AG04449 (cell line): ENCODE measurements around the gene ILK.

ENCODE experiments used
- CTCF ChIA-PET: fragments of 350-600 bp; formaldehyde crosslinking; extraction: SDS; loops from one replicate; lab custom pipeline; 2021; ENCODE audit warnings: antibody characterized with exemption; lab: Yijun Ruan, JAX
- POLR2A ChIA-PET: fragments of 400-600, 350-600 bp; formaldehyde crosslinking; extraction: SDS; loops from one replicate; lab custom pipeline; 2020; ENCODE audit warnings: antibody characterized with exemption, inconsistent platforms; lab: Yijun Ruan, JAX
- DNase-seq: peaks from one replicate; pipeline ENCODE4 v3.0.0-alpha.2; 2010; ENCODE audit warnings: low read depth, low spot score
- H3K4me3 ChIP-seq: 2 replicates; pipeline ENCODE4 v1.5.1; 2011; ENCODE audit warnings: low read depth, mild to moderate bottlenecking, control low read depth, low read length
- TF ChIP-seq, protein P1 (sequence below): IDR thresholded peaks from one replicate; pipeline ENCODE4 v1.5.1; 2011; ENCODE audit warnings: mild to moderate bottlenecking, moderate library complexity, low read length, control low read depth, inconsistent platforms; ENCODE audit not compliant: insufficient read depth; ENCODE audit errors: missing control alignments

The ILK gene

DNA sequence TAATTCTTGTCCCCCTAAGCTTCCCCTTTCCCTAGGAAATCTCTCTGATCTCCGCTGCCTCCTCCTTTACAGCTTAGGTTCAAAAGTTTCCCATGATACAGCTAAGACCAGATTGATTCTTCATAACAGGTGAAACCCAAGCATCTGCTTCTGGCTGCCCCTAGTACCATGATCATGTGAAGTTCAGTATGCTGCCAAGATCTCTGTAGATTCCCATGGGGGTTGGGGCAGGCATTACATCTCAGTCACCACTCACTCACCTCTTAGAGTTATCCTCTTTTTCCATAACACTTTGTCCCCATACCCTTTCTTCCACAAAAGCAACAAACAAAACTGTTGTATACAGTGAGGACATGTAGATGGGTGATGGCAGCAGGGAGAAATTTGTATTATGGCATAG is 44.2 kb upstream of the ILK start:
- DNase-seq: no peak
- no peak overlapping the region for H3K4me3 ChIP-seq
- POLR2A ChIA-PET: no interaction called here
- TF ChIP-seq, protein P1, sequence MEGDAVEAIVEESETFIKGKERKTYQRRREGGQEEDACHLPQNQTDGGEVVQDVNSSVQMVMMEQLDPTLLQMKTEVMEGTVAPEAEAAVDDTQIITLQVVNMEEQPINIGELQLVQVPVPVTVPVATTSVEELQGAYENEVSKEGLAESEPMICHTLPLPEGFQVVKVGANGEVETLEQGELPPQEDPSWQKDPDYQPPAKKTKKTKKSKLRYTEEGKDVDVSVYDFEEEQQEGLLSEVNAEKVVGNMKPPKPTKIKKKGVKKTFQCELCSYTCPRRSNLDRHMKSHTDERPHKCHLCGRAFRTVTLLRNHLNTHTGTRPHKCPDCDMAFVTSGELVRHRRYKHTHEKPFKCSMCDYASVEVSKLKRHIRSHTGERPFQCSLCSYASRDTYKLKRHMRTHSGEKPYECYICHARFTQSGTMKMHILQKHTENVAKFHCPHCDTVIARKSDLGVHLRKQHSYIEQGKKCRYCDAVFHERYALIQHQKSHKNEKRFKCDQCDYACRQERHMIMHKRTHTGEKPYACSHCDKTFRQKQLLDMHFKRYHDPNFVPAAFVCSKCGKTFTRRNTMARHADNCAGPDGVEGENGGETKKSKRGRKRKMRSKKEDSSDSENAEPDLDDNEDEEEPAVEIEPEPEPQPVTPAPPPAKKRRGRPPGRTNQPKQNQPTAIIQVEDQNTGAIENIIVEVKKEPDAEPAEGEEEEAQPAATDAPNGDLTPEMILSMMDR: no peak
- CTCF ChIA-PET: interaction anchor here (1.0 to 1.4 kb wide), 2 partner anchors 15 to 27 kb away, joined by 3 to 7 read pairs; no protein-coding TSS in a partner anchor

DNA sequence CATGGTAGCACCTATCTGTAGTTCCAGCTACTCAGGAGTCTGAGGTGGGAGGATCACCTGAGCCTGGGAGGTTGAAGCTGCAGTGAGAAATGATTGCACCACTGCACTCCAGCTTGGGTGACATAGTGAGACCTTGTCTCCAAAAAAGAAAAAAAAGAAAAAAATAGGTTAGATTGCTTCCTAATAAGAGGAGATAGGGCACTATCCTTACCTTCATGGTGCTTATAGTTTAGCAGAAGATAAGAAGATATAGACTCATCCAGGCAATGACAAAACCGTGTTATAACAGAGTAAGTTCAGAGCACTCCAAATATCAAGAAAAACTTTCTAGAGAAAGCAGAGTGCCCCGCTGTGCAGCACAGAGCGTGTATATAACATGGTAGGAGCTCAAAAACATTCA is 42.3 kb upstream of the ILK start:
- POLR2A ChIA-PET: interaction anchor here (0.6 kb wide), 1 partner anchor 28 kb away, joined by 3 read pairs; no protein-coding TSS in a partner anchor
- DNase-seq: no peak
- no peak overlapping the region for H3K4me3 ChIP-seq
- CTCF ChIA-PET: interaction anchor here (1.0 to 1.2 kb wide), 3 partner anchors 9 to 106 kb away, joined by 3 to 4 read pairs (median 3); no protein-coding TSS in a partner anchor
- TF ChIP-seq, protein P1: no peak

DNA sequence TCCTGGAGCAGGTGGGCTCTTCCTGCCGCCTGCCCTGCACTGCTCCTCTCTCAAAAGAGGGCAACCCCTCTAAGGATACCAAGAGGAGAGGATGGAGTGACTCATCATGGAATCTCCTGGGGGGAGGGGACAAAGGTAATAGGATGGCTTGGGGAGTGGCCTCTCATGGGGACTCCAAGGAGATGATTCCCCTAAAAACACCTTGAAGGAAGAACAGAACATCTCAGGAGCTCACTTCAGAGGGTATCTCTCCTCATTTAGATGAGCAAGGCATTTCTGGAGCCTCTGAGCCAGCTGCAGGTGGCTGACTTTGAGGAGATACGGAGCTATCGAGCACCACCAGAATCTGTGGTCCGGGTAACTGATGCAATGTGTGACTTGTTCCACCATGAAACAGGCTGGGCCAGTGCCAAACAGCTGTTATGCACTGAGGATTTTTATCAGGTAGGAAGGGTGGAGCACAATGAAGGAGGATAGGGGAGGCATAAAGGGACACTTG is 40.4 kb upstream of the ILK start:
- H3K4me3 ChIP-seq: no peak overlapping the region
- DNase-seq: no peak
- ChIA-PET CTCF (interaction anchor here (0.8 to 1.9 kb wide), 3 partner anchors 17 to 141 kb away, joined by 3 to 5 read pairs (median 4); no protein-coding TSS in a partner anchor), POLR2A (no interaction called here)
- TF ChIP-seq, protein P1: no peak

DNA sequence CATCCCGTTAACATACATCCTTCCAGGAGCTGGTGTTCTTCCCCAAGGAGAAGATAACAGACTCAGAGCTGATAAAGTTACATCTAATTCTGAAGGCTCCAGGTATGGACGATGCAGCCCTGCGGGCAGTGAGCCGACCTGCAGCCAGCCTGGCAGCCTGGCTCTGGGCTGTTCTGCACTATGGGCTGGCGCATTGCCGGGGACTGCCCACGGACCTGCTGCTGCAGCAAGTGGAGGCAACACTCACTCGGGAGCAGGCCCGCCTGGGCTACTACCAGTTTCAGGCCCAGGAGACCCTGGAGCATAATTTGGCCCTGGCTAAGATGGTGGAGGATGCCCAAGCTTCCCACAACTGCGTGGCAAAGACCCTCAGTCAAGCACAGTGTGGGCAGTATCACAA is 39.9 kb upstream of the ILK start:
- ChIA-PET POLR2A (no interaction called here), CTCF (interaction anchor here (0.8 to 1.9 kb wide), 3 partner anchors 16 to 140 kb away, joined by 3 to 5 read pairs (median 4); no protein-coding TSS in a partner anchor)
- TF ChIP-seq, protein P1: no peak
- no peak for DNase-seq
- no peak overlapping the region for H3K4me3 ChIP-seq

DNA sequence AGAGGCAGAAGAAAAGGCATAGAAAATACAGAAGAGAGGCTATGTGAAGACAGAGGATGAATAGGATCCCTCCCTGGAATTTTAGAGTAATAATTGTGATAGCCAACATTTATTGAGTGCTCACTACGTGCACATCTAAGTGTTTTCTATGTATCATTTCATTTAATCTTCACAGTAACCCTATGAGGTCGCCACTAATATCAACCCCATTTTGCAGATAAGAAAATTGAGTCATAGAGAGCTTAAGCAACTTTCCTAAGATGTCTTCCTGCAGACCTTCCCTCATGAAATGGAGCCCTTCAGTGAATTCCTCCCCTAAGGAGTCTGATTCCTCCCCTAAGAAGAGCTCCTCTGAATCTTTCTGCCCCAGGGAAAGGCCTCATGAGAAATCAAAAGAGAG is 38.2 kb upstream of the ILK start:
- ChIA-PET CTCF (interaction anchor here (0.9 to 1.4 kb wide), 2 partner anchors 10 to 37 kb away, joined by 3 read pairs; no protein-coding TSS in a partner anchor), POLR2A (no interaction called here)
- no peak overlapping the region for H3K4me3 ChIP-seq
- DNase-seq: no peak
- TF ChIP-seq, protein P1: no peak

DNA sequence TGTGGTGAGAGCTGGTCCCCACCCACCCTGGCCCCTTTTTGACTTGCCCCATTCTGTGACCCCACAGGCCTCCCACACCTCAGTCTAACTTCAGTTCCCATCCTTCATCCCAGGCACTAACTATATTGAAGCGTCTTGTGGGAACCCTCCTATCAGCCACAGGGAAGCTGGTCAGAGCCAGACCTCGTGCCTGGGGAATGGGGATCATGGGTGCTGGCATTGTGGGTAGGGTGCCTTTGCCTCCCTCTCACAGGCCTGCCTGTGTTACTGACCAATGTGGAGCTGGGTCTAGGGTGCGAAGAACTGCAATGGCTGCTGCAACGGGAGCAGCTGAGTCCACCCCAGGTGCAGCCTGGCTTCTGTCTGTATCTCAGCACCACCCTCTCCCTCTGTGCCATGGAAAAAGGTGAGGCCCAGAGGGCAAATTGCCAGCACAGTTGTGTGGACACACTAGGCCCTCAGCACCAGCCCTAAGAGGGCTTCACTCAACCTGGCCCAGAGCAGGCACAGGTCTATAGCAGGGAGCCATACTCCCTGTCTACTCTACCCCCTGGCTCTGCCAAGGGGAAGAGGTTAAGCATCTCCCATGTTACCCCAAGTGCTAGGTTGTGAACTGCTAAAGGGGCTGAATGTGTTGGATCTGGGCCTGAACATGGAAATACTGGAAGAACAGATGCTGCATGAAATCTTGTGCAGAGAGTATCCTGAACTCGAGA is 37.4 kb upstream of the ILK start:
- ChIA-PET POLR2A (no interaction called here), CTCF (interaction anchor here (0.9 to 1.4 kb wide), 2 partner anchors 9 to 36 kb away, joined by 3 read pairs; no protein-coding TSS in a partner anchor)
- TF ChIP-seq, protein P1: no peak
- no peak overlapping the region for H3K4me3 ChIP-seq
- no peak for DNase-seq
